ENCODE results near the gene BTRC. TPM values are rescaled to one million over a fixed set of nuclear protein-coding genes. Genes with fewer than 3 reads are reported as not detected.

Gene BTRC
- total RNA-seq, 1 donor from 2014 or later, result 14.2 TPM

DNA sequence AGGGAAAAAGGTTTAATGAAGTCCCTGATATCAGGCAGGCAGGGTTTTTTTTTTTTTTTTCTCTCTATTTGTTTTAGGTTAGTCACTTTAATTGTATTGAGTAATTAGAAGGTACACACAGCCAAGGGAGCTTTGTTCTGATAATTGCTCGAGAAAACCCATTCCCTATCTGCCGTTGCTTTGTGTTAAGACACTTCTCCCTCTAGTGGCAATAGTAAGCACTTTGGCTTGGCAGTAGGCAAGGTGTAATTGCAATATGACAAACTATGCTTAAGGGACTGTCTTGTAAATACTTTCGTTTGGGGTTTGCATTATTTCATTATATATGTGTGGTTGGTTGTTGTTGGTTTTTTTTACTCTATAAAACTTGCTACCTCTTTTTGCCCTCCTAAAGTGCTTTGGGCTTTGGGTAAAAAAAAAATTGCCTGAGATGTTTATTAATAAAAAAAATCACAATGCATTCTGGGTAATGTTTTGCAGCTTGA lies 113.4 kb downstream of the BTRC start:
- peak; percentile 64 for DNase-seq (ENCODE audit: low read depth)
- TF ChIP-seq CTCF (conservative IDR thresholded peaks at IDR 0.05; ENCODE audit: low read depth, low read length), result peak; percentile 95
- no peak overlapping the region for H3K4me3 ChIP-seq (ENCODE audit: low read depth, low read length)

DNA sequence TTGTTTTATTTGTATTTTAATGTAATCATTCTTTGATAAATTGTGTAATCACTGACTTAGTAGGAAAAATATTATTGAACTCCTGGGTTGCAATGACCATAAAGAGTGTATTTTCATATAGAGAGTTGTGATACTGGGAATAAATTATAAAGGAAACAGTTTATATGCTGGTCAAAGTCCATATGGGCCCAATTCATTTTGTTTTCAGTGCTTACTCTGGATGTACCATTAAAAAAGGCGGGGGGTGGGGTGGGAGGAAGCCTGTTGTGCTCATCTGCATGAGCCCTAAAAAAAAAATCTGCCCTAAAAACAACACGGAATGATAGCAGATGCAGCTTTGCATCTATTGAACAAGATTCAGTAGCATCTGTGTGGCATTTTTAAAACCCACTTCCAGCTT lies 114.2 kb downstream of the BTRC start:
- TF ChIP-seq CTCF (conservative IDR thresholded peaks at IDR 0.05; ENCODE audit: low read depth, low read length), result no peak
- no peak overlapping the region for H3K4me3 ChIP-seq (ENCODE audit: low read depth, low read length)
- no peak for DNase-seq (ENCODE audit: low read depth)

DNA sequence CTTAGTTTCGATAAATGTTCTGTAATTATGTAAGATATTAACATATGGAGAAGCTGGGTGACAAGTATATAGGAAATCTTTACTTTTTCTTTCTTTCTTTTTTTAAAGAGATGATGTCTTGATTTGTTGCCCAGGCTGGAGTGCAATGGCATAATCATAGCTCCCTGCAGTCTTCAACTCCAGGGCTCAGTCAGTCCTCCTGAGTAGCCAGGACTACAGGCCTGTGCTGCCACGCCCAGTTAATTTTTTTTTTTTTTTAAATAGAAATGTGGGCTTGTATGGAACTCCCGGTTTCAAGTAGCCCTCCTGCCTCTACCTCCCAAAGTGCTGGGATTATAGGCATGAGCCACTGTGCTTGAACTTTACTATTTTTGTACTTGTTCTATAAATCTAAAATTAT lies 122.4 kb downstream of the BTRC start:
- TF ChIP-seq CTCF (conservative IDR thresholded peaks at IDR 0.05; ENCODE audit: low read depth, low read length), result no peak
- no peak overlapping the region for H3K4me3 ChIP-seq (ENCODE audit: low read depth, low read length)
- DNase-seq (ENCODE audit: low read depth), result no peak

DNA sequence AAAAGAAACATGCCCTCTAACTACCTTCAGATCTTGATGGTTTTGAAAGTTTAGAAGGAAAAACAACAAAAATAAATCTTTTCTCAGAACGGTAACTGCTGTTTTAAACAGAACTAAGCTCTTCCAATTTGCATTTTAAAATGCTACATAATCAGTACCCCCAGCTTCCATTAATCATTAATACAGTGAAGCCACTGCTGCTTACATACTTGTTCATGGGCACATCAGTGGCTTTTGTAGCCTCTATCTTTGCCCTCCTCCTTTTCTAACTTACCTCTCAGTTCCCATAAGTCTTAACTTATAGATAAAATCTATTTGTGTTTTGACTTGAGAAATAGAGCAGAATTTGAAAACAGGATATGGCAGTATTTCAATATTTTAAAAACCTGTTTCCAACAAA lies 125.0 kb downstream of the BTRC start:
- H3K4me3 ChIP-seq (ENCODE audit: low read depth, low read length), result no peak overlapping the region
- DNase-seq (ENCODE audit: low read depth), result no peak
- TF ChIP-seq CTCF (conservative IDR thresholded peaks at IDR 0.05; ENCODE audit: low read depth, low read length), result no peak

- no peak for TF ChIP-seq CTCF (conservative IDR thresholded peaks at IDR 0.05; ENCODE audit: low read depth, low read length)
- DNase-seq (ENCODE audit: low read depth), result no peak
- no peak overlapping the region for H3K4me3 ChIP-seq (ENCODE audit: low read depth, low read length)
Measured at GRCh38 chr10:101481256-101481655, 127.3 kb downstream of the BTRC start.

DNA sequence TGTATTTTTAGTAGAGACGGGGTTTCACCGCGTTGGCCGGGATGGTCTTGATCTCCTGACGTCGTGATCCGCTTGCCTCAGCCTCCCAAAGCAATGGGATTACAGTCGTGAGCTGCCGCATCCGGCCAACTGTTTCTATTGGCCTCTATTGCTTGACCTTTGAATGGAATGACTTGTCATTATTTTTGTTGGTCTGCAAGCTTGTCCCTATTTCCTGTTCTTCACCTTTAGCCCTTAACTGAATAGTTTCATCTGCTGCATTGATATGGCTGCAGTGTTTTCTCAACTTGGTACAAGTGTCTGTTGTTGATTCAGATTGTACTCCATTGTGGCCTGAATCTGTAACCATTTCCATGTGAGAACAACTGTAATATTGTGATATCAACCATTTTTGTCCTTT lies 128.6 kb downstream of the BTRC start:
- TF ChIP-seq CTCF (conservative IDR thresholded peaks at IDR 0.05; ENCODE audit: low read depth, low read length), result no peak
- no peak for DNase-seq (ENCODE audit: low read depth)
- H3K4me3 ChIP-seq (ENCODE audit: low read depth, low read length), result no peak overlapping the region

- no peak overlapping the region for H3K4me3 ChIP-seq (ENCODE audit: low read depth, low read length)
- no peak for TF ChIP-seq CTCF (conservative IDR thresholded peaks at IDR 0.05; ENCODE audit: low read depth, low read length)
- no peak for DNase-seq (ENCODE audit: low read depth)
Measured at GRCh38 chr10:101484175-101484745, 130.3 kb downstream of the BTRC start.

All from epithelial cell of proximal tubule (primary cell).